NCI-H526 treated with DMSO at 0.1 percent for 48 hours (cell line): Measurements from ENCODE around the gene LRRC41.
"Not testable (repeated sequence)": the region's sequence is repeated elsewhere in the genome, so short reads cannot be mapped to it uniquely, and the experiment has no call there.

Experiments
- DNase-seq: peaks from one replicate; lab custom pipeline; 2025; lab: John Stamatoyannopoulos, UW

LRRC41 gene

GRCh38 chr1:46242918-46243317 is 60.5 kb downstream of the LRRC41 start:
- no peak for DNase-seq

GRCh38 chr1:46241733-46242132 is 61.7 kb downstream of the LRRC41 start:
- DNase-seq: not testable (repeated sequence)

- not testable (repeated sequence) for DNase-seq
Observed at GRCh38 chr1:46238865-46239264, 64.6 kb downstream of the LRRC41 start.

GRCh38 chr1:46236882-46237281 is 66.5 kb downstream of the LRRC41 start:
- DNase-seq: no peak

GRCh38 chr1:46231231-46231630 is 72.2 kb downstream of the LRRC41 start:
- DNase-seq: not testable (repeated sequence)
